Left lung (tissue), 10 donors: ENCODE data around the gene FOXN1. TPM values are rescaled to one million over a fixed set of nuclear protein-coding genes. Genes with fewer than 3 reads are reported as not detected.

Experiments
- ATAC-seq: fragments of 200-7000 bp; cut with Tn5 transposase; one replicate; pipeline ENCODE4 v1.9.1; 2020; ENCODE audit warnings: moderate library complexity
- DNase-seq, 4 donors: peaks; one replicate each; pipeline ENCODE4 v3.0.0-alpha.2; 2013 to 2020
- H3K27ac ChIP-seq, 2 donors: fragments of 200-600 bp; sonication (generic) in 1 of 2; one replicate each; pipeline versions ENCODE4 v1.5.0 to v1.8.0; 2020 to 2021
- H3K27me3 ChIP-seq, 2 donors: fragments of 200-600 bp; sonication (generic) in 1 of 2; one replicate each; pipeline versions ENCODE4 v1.5.0 to v1.8.0; 2020 to 2021
- H3K36me3 ChIP-seq, 2 donors: fragments of 200-600 bp; sonication (generic) in 1 of 2; one replicate each; pipeline versions ENCODE4 v1.5.0 to v1.8.0; 2020 to 2021
- H3K4me1 ChIP-seq, 2 donors: fragments of 200-600 bp; one replicate each; pipeline ENCODE4 v1.8.0; 2021
- H3K4me3 ChIP-seq, 2 donors: fragments of 200-600 bp; sonication (generic) in 1 of 2; one replicate each; pipeline versions ENCODE4 v1.5.0 to v1.8.0; 2020 to 2021; ENCODE audit warnings: mild to moderate bottlenecking in 1 of 2
- H3K9me3 ChIP-seq, 2 donors: fragments of 200-600 bp; sonication (generic) in 1 of 2; one replicate each; pipeline versions ENCODE4 v1.5.0 to v1.8.0; 2020 to 2021
- intact Hi-C, 2 donors: fragments of 100-400 bp; cut with DNase I; formaldehyde crosslinking; loops; one replicate each; pipeline versions ENCODE4 v1.11.2 to v1.14.2; 2022
- polyA plus RNA-seq, 6 donors: library from polyadenylated mRNA; unstranded; fragments of 120-200 nt; gene quantifications; one replicate each; pipeline ENCODE4 v1.2.1, GENCODE V29; 2013; ENCODE audit not compliant: insufficient read length in 6 of 6
- total RNA-seq, 2 donors: library from RNA; stranded (reverse); fragmentation: NEBNext Ultra II Directional; extraction: Animal tissue kit (Norgen Biotek cat#: 25700); gene quantifications; one replicate each; pipeline ENCODE4 v1.2.1, GENCODE V29; 2021
- TF ChIP-seq, protein P1 (sequence below), 2 donors: fragments of 200-600 bp; sonication (generic) in 1 of 2; IDR thresholded peaks; one replicate each; pipeline versions ENCODE4 v1.5.0 to v1.8.0; 2021; ENCODE audit warnings: antibody characterized with exemption in 2 of 2
- donor health status: DM: no; HTN: yes; CAD: no.
- donor health status: DM: no; HTN: no; CAD: no.

FOXN1 gene
- total and polyA plus RNA-seq, 8 donors: 0.06 to 0.29 (median 0.18) TPM

DNA sequence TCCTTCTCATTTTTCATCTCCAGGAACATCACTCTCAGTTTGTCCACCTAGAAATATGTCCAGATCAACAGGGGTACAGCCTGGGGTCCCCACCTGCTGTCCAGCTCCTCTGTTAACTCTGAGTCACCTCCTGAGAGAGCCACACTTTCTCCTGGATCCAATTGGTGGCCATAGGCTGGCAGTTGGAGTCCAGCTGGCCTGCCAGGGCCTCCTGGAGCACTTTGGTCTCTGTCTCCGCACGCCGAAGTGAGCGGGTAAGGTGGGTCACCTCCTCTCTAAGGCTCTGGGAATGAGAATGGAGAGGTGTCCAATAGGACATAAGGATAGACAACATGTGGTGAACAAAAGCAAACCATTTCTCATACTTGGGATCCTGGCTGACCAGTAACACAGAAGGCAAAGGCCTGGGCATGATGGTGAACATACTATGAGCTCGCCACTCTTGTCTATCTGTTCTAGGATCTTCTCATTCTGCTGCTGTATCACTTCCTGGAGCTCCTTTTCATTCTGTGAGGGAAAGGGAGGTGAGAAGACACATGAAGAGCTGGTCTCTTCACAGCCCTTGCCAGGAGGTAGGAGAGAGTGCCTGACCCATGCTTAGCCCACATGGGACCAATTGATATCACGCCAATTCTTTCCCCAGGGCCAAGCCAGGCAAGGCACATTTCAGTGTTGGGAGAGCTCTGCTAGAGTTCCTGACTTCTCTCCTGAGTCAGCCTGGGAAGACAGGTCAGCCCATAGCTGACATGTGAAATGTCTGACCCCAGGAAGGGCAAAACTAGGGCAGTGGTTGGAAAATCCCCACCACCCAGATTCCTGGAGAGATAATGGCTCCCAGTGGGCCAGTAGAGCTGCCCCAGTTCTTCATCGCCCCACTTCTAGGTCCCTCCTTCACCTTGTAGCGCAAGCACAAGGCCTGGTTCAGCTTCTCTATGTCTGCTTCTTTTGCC, 72.4 kb downstream of the FOXN1 start:
- peaks cover 0 to 14% of the 10 kb centered on the region in 2 donors for H3K4me1 ChIP-seq
- TF ChIP-seq, protein P1, sequence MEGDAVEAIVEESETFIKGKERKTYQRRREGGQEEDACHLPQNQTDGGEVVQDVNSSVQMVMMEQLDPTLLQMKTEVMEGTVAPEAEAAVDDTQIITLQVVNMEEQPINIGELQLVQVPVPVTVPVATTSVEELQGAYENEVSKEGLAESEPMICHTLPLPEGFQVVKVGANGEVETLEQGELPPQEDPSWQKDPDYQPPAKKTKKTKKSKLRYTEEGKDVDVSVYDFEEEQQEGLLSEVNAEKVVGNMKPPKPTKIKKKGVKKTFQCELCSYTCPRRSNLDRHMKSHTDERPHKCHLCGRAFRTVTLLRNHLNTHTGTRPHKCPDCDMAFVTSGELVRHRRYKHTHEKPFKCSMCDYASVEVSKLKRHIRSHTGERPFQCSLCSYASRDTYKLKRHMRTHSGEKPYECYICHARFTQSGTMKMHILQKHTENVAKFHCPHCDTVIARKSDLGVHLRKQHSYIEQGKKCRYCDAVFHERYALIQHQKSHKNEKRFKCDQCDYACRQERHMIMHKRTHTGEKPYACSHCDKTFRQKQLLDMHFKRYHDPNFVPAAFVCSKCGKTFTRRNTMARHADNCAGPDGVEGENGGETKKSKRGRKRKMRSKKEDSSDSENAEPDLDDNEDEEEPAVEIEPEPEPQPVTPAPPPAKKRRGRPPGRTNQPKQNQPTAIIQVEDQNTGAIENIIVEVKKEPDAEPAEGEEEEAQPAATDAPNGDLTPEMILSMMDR (IDR thresholded peaks at IDR 0.05): no peak
- H3K27me3 ChIP-seq: no peaks in the 10 kb centered on the region
- ATAC-seq: no peak
- H3K4me3 ChIP-seq: no peak overlapping the region
- H3K9me3 ChIP-seq: no peaks in the 10 kb centered on the region
- DNase-seq: no peak
- intact Hi-C loops: no loop called here
- H3K27ac ChIP-seq: no peak overlapping the region
- H3K36me3 ChIP-seq: peaks cover 0 to 35% of the 10 kb centered on the region in 2 donors

DNA sequence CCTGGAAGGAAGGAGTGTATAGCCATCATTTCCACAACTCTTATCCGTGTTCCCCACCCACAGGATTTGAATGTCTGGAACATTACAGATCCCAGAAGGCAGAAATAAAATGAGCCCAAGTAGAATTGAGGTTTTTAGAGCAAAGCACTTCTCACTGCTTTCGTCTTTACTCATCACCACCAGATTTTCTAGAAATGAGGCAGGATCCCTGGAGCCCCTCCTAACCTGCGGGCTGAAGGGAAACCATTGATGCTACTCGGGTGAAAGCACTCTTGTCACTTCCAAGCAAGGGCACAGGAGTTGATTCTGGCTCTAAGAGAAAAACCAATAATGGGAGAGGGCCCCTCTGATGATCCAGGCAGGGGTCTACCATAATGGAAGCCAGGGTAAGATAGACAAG, 73.4 kb downstream of the FOXN1 start:
- Histone ChIP-seq H3K27me3 (no peaks in the 10 kb centered on the region), H3K4me3 (no peak overlapping the region), H3K4me1 (peaks cover 0 to 14% of the 10 kb centered on the region in 2 donors), H3K27ac (no peak overlapping the region), H3K36me3 (peaks cover 0 to 45% of the 10 kb centered on the region in 2 donors), H3K9me3 (no peaks in the 10 kb centered on the region)
- intact Hi-C loops: no loop called here
- DNase-seq (no peak), ATAC-seq (no peak)
- TF ChIP-seq, protein P1 (IDR thresholded peaks at IDR 0.05): no peak

DNA sequence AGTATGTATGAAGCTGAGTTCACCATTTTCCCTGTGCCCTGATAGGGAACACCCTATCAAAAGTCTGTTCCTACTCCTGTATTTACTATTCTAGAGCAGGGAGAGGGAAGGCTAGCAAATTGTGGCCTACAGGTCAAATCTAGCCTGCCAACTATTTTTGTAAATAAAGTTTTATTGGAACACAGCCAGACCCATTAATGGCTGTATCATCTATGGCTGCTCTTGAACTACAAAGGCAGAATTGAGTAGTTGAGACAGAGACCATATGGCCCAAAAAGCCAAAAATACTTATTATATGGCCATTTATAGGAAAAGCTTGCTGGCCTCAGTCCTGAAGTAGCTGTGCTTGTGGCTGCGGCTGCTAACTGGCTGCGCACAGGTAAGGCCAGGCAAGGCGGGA, 74.8 kb downstream of the FOXN1 start:
- H3K36me3 ChIP-seq: peaks cover 0 to 60% of the 10 kb centered on the region in 2 donors

DNA sequence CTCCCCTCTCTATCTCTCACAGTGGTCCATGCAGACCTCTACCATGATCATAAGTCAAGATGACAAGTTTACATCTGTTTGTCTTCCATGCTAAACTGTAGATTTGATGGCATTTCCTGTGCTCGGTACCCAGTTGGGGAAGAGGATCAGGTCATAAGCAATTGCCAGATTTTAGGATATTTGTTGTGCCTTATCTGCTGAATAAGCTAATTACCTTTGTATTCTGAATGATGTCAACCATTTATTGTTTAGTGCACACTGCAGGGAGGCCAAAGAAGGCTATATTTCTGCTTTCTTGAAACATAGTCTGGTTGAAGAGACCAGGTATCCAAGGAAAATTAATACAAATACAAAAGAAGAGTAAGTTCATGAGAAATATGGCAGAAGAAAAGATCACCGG, 76.4 kb downstream of the FOXN1 start:
- Histone ChIP-seq H3K4me1 (no peaks in the 10 kb centered on the region), H3K36me3 (peaks cover 0 to 65% of the 10 kb centered on the region in 2 donors), H3K9me3 (no peaks in the 10 kb centered on the region), H3K27ac (no peak overlapping the region), H3K27me3 (no peaks in the 10 kb centered on the region), H3K4me3 (no peak overlapping the region)
- intact Hi-C loops: no loop called here
- ATAC-seq (no peak), DNase-seq (no peak)
- TF ChIP-seq, protein P1 (IDR thresholded peaks at IDR 0.05): no peak

More for the DNA sequence above, 74.8 kb downstream of the FOXN1 start:
- ATAC-seq: no peak
- Histone ChIP-seq H3K9me3 (no peaks in the 10 kb centered on the region), H3K4me1 (peaks cover 0 to 12% of the 10 kb centered on the region in 2 donors), H3K27ac (no peak overlapping the region), H3K4me3 (no peak overlapping the region), H3K27me3 (no peaks in the 10 kb centered on the region)
- DNase-seq: peak in 2 of 4 donors; percentile 74 to 80
- TF ChIP-seq, protein P1 (IDR thresholded peaks at IDR 0.05): no peak
- intact Hi-C loops: no loop called here

DNA sequence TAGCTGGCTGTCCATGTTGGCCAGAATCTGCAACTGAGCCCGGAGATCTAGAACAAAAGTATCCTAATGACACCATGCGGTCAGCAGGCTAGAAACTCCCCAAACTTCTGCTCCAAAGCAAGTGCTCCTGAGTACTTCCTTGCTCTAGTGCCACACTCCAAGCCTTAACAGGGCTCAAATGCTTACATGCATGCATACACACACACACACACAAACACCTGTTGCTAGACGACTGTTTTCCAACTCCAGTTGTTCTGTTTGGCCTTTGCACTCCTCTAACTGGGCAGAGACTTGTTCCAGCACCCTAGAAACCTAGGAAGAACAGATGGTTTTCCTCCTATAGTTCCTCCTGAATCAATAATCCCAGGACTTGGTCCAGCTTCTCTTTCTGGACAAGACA, 78.3 kb downstream of the FOXN1 start:
- Histone ChIP-seq H3K27me3 (no peaks in the 10 kb centered on the region), H3K4me1 (no peaks in the 10 kb centered on the region), H3K36me3 (peaks cover 0 to 54% of the 10 kb centered on the region in 2 donors), H3K9me3 (no peaks in the 10 kb centered on the region), H3K27ac (no peak overlapping the region), H3K4me3 (no peak overlapping the region)
- ATAC-seq: peak; percentile 13
- intact Hi-C loops: no loop called here
- TF ChIP-seq, protein P1 (IDR thresholded peaks at IDR 0.05): no peak
- no peak for DNase-seq
